Raji (cell line): ENCODE measurements around the gene SSPN.

Experiments
- POLR2A ChIP-seq: IDR thresholded peaks from 2 replicates; pipeline ENCODE4 v1.6.1; 2011; ENCODE audit warnings: low read depth, low read length, control low read depth; ENCODE audit not compliant: insufficient read depth

The SSPN gene

GRCh38 chr12:26203167-26203780, 7.9 kb downstream of the SSPN start:
- TF ChIP-seq POLR2A: no peak

- no peak for TF ChIP-seq POLR2A
Measured at GRCh38 chr12:26204612-26205289, 9.4 kb downstream of the SSPN start.

- TF ChIP-seq POLR2A: no peak
Measured at GRCh38 chr12:26205298-26205697, 9.9 kb downstream of the SSPN start.

- no peak for TF ChIP-seq POLR2A
Measured at GRCh38 chr12:26205941-26206340, 10.6 kb downstream of the SSPN start.

GRCh38 chr12:26211331-26211730, 16.0 kb downstream of the SSPN start:
- no peak for TF ChIP-seq POLR2A

- TF ChIP-seq POLR2A: no peak
Measured at GRCh38 chr12:26212396-26212795, 17.0 kb downstream of the SSPN start.

- TF ChIP-seq POLR2A: no peak
Measured at GRCh38 chr12:26212988-26213387, 17.6 kb downstream of the SSPN start.

GRCh38 chr12:26214121-26214520, 18.7 kb downstream of the SSPN start:
- no peak for TF ChIP-seq POLR2A

GRCh38 chr12:26219736-26220135, 24.4 kb downstream of the SSPN start:
- TF ChIP-seq POLR2A: no peak

- TF ChIP-seq POLR2A: no peak
Measured at GRCh38 chr12:26224657-26225056, 29.3 kb downstream of the SSPN start.

- no peak for TF ChIP-seq POLR2A
Measured at GRCh38 chr12:26226122-26226521, 30.7 kb downstream of the SSPN start.

- TF ChIP-seq POLR2A: no peak
Measured at GRCh38 chr12:26226629-26227360, 31.4 kb downstream of the SSPN start.

GRCh38 chr12:26227361-26227745, 32.0 kb downstream of the SSPN start:
- no peak for TF ChIP-seq POLR2A

- TF ChIP-seq POLR2A: no peak
Measured at GRCh38 chr12:26229910-26230309, 34.5 kb downstream of the SSPN start.

GRCh38 chr12:26231470-26231869, 36.1 kb downstream of the SSPN start:
- TF ChIP-seq POLR2A: no peak

- TF ChIP-seq POLR2A: no peak
Measured at GRCh38 chr12:26231921-26232320, 36.5 kb downstream of the SSPN start.
